Measurements from ENCODE around the gene MEP1B.

Gene MEP1B

DNA sequence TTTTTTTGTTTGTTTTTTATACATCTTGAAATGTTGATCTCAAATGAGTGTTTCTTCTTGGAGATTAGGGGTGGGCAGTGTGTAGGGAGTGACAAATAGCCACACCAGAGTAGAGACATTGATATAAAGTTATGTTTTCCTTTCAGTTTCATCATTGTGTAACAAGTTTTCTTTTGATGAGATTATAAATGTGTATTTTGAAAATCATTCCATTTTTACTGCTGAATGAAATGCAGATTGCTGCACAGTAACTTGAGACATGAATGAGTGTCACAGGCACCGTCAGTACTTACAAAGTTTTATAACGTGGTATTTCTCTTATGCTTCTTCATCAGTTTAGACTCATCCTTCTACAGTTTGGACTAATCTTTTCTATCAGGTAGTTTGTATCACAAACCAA, 370 bp downstream of the MEP1B start:
- TF ChIP-seq, protein P1, sequence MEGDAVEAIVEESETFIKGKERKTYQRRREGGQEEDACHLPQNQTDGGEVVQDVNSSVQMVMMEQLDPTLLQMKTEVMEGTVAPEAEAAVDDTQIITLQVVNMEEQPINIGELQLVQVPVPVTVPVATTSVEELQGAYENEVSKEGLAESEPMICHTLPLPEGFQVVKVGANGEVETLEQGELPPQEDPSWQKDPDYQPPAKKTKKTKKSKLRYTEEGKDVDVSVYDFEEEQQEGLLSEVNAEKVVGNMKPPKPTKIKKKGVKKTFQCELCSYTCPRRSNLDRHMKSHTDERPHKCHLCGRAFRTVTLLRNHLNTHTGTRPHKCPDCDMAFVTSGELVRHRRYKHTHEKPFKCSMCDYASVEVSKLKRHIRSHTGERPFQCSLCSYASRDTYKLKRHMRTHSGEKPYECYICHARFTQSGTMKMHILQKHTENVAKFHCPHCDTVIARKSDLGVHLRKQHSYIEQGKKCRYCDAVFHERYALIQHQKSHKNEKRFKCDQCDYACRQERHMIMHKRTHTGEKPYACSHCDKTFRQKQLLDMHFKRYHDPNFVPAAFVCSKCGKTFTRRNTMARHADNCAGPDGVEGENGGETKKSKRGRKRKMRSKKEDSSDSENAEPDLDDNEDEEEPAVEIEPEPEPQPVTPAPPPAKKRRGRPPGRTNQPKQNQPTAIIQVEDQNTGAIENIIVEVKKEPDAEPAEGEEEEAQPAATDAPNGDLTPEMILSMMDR (IDR thresholded peaks at IDR 0.05) = no peak
- no peak for TF ChIP-seq ZFX (IDR thresholded peaks at IDR 0.05; ENCODE audit: borderline replicate concordance)
- no peak overlapping the region for H3K27ac ChIP-seq

DNA sequence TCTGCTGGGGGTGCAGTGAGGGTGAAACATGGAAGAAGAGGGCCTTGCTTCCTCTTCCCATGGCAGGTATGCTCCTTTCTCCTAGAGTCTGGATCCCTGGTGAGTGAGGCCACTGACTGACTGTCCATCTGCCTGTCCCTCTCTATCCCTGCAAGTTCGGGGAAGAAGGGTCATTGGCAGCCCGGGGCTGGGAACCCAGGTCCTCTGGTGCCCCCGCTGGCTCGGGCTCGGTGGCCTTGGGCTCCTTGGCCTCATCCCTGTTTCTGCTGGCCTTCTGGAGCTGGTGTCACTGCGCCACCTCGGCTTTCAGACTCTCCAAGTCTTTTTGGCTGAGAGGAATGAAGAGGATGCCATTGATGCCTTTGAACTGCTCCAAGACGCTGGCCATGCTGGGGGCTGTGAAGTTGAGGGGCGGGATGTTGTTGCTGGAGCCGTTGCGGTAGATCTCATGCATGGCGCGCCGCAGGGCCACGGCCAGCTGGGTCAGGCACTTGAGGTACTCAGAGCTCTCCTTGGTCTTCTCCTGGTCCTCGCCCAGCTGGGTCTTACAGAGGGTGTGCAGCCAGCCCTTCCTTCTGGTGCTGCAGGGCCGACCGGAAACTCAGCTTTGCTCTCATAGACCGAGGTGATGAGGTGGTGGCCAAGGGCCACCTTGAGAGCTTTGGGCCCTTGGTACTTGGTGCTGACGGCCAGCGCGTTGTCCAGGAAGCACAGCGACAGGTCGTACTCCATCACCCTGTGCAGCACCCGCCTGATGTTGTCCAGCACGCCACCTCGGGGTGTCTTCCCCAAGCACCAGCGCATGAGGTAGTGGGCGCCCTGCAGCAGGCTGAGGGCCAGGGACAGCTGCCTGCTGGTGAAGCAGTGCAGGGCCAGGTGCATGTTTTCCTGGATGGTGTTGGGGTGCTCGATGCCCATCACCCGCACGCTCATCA, 6.3 kb downstream of the MEP1B start:
- no peak overlapping the region for H3K27ac ChIP-seq
- TF ChIP-seq, protein P1 (IDR thresholded peaks at IDR 0.05) = no peak

DNA sequence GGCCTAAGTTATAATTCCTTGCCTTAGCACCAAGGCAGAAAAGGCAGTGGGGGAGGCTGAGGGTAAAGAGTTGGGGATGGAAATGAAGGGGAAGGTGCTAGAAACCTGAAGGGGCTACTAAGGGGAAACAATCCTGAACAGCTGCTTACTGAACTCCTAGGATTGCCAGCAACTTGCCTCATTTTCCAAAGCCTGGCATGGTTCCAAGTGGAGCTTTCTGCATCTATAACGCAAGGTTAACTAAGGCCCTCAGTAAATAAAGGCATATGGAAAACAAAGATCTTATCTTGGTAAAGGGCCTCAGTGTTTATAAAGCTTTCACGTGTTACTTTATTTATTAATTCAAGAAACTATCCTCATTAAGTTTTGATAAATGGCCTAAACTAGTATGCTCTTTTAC, 10.9 kb downstream of the MEP1B start:
- TF ChIP-seq ZFX (IDR thresholded peaks at IDR 0.05; ENCODE audit: borderline replicate concordance) = no peak
- TF ChIP-seq, protein P1 (IDR thresholded peaks at IDR 0.05) = no peak
- H3K27ac ChIP-seq = no peak overlapping the region

DNA sequence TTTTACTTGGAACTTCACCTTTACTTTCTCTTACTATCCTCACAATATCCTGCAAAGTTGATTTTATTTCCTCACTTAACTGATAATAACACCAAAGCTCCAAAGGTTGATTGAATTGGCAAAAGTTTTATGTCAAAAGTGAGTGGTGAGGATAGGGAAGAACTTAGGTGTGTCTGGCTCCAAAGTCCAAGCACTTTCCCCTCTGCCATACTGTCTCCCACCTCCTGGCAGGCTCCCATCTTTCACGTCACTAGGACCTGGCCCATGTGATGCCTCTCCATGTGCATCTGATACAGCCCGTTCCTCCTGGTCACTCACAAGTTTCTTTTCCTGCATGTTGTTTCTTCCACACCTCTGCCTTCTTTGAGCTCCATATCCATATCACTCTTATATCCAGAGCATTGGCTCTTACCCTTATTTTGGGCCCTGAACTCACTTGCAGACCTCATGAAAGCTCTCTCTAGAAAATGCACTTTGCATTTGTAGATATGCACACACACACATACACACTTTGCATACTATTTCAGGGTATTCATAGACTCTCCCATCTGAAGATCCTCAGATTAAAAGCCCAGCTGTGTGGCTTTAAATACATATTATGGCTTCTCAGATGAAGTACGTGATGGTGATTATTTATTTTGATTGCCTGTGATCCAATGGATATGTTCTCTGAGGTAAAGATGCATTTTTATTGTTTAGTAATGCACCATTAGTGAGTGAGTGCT, 12.3 kb downstream of the MEP1B start:
- TF ChIP-seq ZFX (IDR thresholded peaks at IDR 0.05; ENCODE audit: borderline replicate concordance) = no peak
- TF ChIP-seq, protein P1 (IDR thresholded peaks at IDR 0.05) = no peak
- H3K27ac ChIP-seq = no peak overlapping the region

DNA sequence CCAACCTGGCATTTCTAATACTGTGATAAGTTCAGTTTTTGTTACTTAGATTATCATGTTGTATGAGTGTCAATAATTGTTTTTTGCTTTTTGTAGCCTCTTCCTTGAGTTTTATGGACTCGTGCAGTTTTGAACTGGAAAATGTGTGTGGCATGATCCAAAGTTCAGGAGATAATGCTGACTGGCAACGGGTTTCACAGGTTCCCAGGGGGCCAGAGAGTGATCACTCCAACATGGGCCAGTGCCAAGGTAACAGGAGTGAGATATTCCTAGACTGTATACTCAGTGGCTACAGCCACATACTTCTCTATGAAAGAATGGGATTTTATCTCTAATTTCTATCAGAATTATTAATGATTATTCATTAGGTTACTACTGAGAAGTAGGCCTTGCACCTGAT, 18.2 kb downstream of the MEP1B start:
- no peak overlapping the region for H3K27ac ChIP-seq
- TF ChIP-seq ZFX (IDR thresholded peaks at IDR 0.05; ENCODE audit: borderline replicate concordance) = no peak
- TF ChIP-seq, protein P1 (IDR thresholded peaks at IDR 0.05) = no peak

DNA sequence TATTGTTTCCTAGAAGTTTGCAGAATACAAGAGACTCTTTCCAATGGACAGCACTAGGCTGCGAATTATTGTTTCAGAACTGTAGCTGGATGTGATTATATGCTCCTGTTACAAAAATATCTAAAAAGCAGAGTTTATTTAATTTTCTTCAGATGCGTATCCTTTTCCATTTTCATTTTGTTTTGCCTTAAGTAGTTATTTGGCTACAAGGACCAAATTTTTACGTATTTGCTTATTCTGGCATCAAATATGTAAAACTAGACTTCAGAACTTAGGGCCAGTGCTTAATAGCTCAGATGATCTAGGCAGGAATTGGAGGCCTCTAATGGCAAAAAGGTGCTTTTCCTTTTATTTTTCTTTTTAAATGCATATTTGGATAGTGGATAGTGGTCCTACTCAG, 18.7 kb downstream of the MEP1B start:
- TF ChIP-seq ZFX (IDR thresholded peaks at IDR 0.05; ENCODE audit: borderline replicate concordance) = no peak
- TF ChIP-seq, protein P1 (IDR thresholded peaks at IDR 0.05) = no peak
- no peak overlapping the region for H3K27ac ChIP-seq

Measured in 22Rv1 (cell line).